Hematopoietic multipotent progenitor cell treated with erythropoietin and hydrocortisone succinate and interleukin-3 and kit ligand, for 6 days (in vitro differentiated cells): ENCODE data around the gene SERTAD1.
"Not testable (repeated sequence)": the region's sequence is repeated elsewhere in the genome, so short reads cannot be mapped to it uniquely, and the experiment has no call there.

Experiments
- DNase-seq: peaks from one replicate; pipeline ENCODE4 v3.0.0-alpha.2; 2015

The SERTAD1 gene

DNA sequence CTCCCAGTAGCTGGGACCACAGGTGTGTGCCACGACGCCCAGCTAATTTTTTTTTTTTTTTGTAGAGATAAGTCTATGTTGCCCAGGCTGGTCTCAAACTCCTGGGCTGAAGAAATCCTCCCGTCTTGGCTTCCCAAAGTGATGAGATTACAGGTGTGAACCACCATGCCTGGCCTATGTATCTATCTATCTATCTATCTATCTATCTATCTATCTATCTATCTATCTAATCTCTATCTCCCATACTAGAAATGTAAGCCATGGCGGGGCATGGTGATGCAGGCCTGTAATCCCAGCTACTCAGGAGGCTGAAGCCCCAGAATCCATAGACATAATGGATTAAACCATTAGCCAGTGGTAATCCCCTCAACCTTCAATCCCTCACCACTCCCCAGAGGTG lies 24.9 kb upstream of the SERTAD1 start:
- DNase-seq: no peak

DNA sequence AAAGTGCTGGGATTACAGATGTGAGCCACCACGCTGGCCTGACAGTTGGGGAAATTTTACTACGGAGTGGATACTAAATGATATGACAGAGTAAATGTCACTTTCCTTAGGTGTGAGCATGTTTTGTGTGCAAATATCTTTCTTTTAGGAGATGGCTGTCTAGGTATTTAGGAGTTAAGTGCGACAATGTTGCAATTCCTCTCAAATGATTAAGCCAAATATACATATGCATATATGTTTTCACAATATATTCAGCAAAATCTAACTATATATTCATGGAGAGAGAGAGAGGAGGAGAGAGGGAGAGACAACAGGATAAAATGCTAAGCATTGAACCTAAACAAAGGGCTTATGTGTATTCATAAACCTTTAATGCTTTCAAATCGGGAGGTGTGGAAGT lies 23.7 kb upstream of the SERTAD1 start:
- DNase-seq: no peak

DNA sequence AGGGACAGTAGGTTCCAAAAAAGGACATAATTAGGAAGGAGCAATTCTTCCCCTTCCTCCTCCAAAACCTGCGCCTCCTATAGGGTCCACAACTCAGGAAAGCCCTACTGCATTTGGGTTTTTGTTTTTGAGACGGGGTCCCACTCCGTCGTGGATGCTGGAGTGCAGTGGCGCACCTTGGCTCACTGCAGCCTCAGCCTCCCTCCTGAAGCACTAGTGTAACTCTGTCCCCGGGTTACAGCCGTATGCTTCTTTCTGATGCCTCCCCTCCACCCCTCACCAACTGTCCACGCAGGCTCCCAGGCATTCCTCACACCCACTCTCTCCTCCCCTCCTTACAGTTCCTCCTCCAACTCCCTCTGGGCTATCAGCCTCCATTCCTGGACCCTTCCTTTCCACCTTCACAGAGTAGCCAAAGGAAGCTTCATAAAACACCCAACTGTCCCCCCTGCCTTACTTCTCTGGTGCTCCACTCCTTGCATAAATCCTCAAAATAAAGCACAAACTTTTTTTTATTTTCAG lies 20.5 kb upstream of the SERTAD1 start:
- DNase-seq: no peak

DNA sequence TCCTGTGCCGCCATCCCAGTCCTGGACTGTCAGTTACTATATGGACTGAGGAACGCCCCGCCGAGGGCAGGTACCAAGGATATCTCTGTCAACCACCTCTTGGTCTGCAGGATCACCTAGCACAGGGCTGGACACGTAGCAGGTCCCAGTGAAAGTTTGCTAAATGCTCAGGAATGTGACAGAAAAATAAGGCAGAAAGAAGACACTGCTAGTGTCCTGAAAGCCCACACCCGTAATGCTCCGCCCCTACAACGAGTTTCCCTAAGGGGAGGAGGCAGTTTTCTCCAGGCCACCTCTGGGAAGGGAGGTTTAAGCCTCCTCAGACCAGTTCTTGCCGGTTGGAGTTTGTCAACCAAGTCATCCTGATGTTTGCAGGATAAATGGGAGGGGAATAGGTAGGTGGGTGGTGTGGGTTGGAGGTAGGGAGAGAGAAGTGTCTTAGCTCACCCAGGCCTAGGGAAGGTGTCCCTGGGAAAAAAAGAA lies 20.0 kb upstream of the SERTAD1 start:
- peak; percentile 56 for DNase-seq

DNA sequence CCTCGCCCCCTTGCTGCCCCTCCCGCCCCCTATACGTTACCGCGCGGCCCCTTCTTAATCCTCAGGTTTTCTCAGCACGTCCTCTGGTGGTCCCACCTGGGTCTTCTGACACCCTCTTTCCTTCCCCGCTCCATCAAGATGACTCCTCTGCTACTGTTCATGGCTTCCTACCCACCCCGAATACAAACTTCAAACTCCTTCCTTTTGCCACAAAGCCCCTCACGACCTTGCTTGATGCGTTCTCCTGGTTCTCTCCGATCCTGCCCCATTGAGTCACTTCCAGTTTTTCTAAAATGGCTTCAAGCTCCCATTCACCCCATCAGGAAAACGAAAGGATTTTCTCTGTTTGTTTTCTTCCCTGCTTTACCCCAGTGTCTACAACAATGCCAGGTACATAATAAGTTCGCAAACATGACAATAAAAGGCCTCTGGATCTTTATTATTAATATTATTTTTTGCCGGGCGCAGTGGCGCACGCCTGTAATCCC lies 19.1 kb upstream of the SERTAD1 start:
- no peak for DNase-seq

DNA sequence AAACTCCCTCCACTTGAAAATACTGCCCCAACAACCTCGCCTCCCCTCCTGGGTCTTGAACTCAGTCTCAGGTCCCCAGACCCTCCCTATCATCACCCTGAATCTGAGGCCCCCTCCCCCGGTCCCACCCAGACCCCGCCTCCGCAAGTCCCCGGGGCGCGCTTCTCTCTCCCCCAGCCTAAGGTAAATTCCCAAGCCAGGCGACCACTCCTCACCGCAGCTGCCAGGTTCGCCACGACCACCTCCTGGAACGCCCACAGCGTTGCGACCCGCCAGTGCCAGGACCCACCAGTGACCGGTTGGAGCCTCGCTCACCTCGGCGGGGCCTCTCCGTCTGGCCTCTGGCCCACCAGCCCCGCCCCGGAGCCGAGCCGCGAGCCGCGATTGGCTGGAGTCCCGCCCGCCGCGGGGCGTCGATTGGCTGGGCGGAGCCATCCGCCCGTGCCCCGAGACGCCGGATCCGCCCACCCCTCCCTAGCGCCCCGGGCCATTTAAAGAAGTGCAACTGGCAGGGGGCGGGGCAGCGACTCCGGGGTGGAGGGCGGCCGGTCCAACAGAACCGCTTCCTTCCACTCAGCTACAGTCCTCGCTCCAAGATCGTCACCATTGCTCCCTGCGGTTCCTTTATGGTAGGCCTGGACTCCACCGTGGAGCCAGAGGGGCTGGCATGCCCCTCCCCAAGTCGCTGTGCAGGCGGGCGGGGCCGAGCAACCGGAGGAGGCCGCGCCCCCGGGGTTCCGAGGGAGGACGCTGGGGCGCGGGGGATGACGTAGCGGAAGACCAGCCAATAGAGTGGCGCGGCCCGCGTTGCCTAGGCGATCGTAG lies 18.4 kb upstream of the SERTAD1 start, which contains the start of gene SERTAD3:
TSS of gene SERTAD3 (minus strand) at position 336 of the 825 bp plus-strand sequence. CDS start 2,255 bp downstream, outside the sequence.
- DNase-seq: peak; percentile 98

DNA sequence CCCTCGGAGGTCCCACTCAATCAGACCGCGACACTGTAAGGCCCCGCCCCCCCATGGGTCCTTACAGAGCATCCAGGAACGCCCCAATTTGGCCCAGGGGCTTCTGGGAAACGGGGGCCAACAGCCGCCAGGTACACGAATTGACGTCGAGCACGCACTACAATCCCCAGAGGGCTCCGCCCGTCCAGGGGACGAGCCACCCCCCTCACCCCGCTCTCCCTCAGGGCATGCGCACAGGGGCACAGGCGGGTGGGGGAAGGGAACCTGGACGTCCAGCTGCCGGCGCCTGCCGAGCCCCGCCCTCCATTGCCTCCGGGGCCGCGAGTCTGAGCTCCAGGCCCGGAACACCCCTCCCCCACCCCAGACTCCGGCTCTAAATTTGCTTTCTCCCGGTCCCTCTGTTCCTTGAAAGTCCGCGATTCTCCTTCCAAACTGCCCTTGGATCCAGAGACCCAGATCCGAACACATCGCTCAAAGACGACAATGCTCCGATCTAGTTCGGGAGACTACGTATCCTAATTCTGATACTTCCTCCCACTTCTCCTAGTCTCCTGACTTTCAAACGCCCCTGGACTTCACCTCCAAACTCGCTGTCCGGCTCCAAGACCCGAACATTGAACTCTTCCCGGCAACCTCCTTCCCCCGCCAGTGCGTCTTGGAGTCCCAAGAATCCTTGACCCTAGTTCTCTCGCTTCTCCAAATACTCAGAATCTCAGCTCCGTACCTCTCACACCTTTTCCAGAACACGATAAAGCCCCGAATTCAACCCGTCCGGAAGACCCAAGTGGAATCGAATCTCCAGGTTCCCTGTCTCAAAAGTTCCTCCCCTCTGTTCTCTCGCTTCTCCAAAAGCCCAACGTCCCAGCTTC lies 17.6 kb upstream of the SERTAD1 start:
- DNase-seq: peak; percentile 100

DNA sequence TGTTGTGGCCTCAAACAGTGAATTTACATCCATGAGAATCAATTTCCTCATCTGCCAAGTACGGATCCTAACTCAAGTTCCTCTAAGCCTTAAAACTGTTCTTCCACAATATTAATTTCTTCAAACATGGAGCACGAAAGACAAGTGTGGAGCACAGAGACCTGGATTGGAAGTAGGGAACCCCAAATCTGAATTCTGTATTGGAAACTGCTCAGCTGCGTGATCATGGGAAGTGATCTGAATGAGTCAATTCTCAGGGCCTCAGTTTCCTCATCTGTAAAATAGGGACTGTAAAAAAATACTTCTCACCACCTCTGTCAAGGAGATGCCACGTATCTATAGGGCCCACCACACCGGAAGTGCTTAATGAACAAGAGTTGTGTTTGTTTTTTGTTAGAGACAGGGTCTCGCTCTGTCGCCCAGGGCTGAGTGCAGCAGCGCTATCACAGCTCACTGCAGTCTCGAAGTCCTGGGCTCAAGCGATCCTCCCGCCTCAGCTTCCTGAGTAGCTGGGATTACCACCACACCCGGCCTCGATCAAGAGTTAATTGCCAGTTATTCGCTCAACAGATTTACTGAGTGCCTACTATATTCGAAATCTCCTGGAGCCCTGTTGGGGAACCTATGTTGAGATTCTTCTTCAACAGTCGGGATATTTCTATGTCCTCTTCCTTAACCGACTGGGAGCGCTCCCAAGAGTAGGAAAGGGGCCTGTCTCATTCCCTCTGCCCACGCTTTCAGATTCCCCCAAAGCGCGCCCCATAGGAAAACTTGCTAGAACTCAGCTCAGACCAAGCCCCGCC lies 16.7 kb upstream of the SERTAD1 start:
- no peak for DNase-seq

DNA sequence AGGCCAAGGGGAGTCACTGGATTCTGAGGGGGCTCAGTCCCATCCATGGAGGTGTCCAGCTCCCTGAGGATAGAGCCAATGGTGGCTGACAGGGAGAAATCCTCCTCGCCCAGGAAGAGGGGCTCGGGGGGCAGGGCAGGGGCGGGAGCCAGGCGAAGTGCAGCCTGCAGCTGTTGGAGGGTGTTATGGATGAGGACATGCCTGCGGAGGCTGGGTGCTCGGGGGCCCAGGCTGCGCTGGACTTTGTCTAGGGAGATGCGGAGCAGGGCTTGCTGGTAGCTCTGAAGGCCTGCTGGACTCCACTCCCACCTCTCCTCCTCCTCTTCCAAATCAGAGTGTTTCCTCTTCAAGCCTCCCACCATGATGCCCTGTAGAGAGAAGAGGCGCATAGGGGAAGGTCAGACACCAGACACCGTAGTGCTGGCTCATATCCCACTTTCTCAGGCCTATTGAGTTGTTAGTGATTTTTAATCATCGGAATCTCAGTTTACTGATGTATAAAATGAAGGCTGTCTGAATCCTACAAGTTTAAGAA lies 16.0 kb upstream of the SERTAD1 start:
- DNase-seq: no peak

DNA sequence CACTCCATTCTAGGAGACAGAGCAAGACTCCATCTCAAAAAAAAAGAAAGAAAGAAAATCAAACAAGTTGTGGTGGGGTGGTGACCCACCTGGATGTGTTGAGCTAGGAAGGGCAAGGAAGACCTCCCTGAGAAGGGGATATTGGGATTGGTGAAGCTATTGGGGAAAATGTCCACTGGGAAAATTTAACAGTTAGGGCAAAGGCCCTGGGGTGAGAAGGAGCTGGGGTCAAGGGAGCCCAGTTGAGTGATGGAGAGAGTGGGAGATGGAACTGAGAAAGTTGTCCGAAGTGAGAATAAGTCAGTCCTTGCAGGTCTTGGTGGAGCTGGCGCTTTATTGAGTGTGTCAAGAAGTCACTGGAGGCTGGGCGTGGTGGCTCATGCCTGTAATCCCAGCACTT lies 12.5 kb upstream of the SERTAD1 start:
- DNase-seq: no peak

DNA sequence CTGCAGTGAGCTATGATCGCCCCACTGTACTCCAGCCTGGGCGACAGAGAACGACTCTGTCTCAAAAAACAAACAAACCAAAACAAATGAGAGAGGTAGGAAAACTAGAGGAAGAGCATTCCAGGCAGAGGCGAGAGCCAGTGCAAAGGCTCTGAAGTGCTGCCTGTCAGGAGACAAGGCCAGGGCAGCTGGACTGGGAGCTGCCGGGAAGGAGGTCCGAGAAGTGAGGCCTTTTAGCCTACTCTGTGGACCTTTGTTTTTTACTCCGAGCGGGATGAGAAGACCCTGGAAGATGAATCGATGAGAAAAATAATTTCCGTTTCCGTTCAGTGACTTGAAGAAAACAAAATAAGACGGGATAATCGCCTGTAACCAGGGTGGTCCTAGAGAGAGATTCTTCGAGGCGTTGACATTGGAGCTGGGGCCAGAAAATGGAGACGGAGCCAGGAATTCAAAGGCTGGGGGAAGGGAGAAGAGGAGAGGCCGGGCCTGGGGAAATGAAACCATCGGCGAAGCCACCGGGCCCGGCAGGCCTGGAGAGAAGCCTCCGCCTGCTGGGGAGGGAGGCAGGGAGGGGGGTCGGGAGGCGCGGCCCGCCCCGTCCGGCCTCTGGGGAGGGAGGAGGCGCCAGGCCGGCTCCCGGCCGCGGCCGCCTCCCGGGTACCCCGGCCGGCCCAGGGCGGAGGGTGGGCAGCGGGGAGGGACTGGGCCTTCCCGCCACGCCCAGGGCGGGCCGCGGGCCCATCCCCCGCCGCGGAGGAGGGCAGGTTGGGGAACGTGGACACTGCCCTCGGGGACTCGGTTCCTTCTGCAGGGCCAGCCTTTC lies 7.8 kb upstream of the SERTAD1 start:
- peak; percentile 90 for DNase-seq

DNA sequence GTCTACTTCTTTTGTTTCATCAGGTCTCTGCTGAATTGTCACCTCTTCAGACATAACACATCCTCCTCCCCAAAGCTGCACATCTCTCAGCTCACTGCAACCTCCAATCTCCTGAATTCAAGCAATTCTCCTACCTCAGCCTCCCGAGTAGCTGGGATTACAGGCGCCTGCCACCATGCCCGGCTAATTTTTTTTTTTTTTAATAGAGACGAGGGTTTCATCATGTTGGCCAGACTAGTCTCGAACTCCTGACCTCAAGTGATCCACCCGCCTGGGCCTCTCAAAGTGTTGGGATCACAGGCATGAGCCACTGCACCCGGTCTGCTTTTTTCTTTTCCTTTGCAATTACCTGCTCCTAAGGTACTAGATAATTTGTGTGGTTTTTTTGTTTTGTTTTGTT lies 7.0 kb upstream of the SERTAD1 start:
- DNase-seq: not testable (repeated sequence)

DNA sequence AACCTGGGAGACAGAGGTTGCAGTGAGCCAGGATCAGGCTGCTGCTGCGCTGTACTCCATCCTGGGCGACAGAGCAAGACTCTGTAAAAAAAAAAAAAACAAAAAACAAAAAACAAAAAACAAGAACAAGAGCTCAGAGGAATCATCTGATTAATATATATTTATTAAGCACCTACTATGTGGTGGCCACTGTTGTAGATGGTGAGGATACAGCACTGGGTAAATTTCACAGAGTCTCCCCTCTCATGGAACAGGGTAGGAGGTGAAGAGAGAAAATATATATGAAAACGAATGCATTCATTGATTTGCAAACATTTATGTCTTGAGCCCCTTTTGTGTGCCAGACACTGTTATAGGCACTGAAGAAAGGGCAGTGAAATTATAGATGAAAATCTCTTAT lies 5.9 kb upstream of the SERTAD1 start:
- no peak for DNase-seq

DNA sequence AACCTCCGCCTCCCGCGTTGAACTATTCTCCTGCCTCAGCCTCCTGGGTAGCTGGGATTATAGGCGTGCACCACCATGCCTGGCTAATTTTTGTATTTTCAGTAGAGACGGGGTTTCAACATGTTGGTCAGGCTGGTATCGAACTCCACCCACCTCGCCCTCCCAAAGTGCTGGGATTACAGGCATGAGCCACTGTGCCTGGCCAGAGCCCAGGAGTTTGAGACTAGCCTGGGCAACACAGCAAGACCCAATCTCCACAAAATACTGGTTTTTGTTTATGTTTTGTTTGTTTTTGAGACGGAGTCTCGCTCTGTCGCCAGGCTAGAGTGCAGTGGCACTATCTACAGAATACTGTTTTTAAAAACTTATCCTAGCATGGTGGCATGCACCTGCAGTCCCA lies 4.5 kb upstream of the SERTAD1 start:
- not testable (repeated sequence) for DNase-seq

DNA sequence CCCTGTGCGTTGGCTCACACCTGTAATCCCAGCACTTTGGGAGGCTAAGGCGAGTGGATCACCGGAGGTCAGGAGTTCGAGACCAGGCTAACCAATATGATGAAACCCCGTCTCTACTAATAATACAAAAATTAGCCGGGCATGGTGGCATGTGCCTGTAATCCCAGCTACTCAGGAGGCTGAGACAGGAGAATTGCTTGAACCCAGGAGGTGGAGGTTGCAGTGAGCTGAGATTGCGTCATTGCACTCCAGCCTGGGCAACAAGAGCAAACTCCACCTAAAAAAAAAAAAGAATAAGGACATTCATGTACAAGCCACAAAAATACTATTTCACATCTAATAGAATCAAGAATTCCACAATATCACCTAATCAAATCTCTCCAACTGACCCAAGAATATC lies 2.4 kb upstream of the SERTAD1 start:
- DNase-seq: not testable (repeated sequence)

DNA sequence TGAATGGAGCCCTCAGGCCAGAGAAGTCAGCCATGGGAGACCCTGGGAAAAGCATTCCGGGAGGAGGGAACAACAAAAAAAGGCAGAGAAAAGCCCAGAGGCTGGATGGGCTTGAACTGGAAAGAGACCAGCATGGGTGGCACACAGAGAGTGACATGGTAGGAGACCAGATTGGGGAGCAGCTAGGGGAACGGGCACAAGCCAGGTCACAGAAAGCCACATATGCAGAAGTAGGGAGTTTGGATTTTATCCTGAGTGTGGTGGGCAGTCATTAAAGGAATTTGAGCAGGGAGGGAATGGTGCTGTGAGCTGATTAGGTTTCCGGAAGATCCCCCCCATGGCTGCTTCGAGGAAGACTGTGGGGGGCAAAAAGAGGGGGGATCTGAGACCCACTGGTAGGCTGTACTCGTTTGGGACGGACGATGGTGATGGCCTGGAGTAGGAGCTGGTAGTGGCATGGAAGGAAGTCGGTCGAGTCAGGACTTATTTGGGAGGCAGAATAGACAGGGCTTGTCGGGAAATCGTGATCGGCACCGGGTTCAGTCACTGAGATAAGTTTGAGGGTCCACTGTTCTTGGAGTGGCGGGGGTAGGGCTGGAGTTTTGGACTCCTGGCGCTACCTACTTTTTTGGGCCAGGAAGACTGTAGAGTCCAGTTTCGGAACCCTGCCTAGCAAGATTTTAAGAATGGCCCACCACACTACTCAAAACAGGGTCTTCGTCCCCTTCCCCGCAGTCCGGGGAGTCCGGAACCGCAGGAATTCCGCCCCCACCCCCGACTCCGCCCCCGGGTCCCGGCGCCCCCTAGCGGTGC lies 949 bp downstream of the SERTAD1 start:
- DNase-seq: no peak

DNA sequence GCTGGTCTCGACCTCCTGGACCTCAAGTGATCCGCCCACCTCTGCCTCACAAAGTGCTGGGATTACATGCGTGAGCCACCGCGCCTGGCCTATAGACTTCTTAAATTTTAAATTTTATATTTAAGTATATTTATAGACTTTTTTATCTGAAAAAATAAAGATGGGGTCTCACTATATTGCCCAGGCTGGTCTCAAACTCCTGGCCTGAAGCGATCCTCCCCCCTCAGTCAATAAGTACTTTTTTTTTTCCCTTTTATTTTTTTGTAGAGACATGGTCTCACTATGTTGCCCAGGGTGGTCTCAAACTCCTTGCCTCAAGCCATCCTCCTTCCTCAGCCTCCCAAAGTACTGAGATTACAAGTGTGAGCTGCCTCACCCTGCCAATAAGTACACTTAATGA lies 1.9 kb downstream of the SERTAD1 start:
- no peak for DNase-seq

DNA sequence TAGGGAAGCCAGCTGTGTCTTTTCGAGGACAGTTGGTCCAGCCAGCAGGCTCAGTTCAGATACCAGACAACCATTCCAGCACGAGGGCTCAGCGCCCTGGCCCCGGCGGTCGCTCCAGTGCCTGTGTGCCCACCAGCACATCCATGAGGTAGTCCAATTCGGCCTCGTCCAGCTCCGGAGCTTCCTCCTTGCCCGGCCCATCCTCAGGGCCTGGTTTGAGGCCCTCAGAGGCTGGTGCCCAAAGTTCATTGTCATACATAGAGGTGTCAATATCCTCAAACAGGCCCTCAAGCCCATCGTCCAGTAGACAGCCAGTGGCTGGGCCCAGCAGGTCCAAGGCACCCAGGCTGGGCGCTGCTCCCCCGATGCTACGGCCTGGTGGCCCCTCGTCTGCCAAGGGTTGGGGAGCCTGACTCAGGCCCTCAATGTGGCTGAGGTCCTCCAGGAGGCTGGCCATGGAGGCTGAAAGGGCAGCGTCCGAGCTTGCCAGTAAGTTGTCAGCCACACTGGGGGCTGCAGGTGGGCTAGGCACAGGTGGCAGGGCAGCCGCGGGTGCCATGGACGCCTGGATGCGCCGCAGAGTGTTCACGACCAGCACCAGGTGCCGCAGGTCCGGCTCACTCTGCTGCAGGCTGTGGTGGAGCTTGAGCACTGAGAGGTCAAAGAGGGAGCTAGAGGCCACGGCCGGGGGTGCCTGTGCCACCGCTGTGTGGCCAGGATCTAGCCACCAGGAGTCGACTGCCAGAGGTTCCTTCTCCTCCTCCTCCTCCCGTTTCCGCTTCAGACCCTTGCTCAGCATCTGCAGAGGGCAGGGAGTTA lies 2.8 kb downstream of the SERTAD1 start:
- no peak for DNase-seq

DNA sequence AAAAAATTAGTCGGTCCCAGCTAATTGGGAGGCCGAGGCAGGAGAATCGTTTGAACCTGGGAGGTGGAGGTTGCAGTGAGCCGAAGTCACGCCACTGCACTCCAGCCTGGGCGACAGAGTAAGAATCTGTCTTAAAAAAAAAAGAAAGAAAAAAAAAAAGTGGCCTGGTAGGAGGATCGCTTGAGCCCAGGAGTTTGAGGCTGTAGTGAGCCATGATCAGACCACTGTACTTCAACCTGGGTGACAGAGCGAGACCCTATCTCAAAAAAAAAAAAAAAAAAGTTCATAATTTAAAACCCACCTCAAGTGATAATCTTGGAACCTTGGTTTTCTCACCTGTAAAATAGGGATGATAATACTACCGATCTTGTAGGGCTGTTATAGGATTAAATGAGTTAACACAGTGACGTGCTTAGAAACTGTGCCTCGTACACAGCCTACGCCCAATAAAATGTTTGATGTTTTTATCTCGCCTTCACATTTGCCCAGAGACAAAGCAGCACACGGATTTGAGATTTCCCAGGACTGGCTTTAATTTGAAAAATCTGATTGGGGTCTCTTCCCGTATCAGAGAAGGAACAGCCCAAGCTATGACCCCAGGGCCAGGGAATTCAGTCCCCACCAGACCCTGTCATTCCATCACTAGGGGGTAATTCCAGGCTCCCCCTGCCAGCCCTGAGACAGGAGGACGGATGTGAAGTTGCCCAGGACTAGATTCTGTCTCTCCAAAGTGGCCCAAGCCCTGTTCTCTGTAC lies 3.6 kb downstream of the SERTAD1 start:
- peak; percentile 54 for DNase-seq
